Astrocyte (in vitro differentiated cells and primary cell): ENCODE results near the gene C2CD4A.

Source experiments
- CTCF ChIP-seq: IDR thresholded peaks from 2 replicates; pipeline ENCODE4 v1.5.1; 2011; ENCODE audit warnings: low read depth, mild to moderate bottlenecking, inconsistent platforms, low read length, moderate library complexity; ENCODE audit not compliant: insufficient read depth
- EZH2 ChIP-seq: IDR thresholded peaks from 2 replicates; pipeline ENCODE4 v1.6.1; 2012; ENCODE audit warnings: mild to moderate bottlenecking, low read length, inconsistent platforms; ENCODE audit not compliant: insufficient read depth

DNA sequence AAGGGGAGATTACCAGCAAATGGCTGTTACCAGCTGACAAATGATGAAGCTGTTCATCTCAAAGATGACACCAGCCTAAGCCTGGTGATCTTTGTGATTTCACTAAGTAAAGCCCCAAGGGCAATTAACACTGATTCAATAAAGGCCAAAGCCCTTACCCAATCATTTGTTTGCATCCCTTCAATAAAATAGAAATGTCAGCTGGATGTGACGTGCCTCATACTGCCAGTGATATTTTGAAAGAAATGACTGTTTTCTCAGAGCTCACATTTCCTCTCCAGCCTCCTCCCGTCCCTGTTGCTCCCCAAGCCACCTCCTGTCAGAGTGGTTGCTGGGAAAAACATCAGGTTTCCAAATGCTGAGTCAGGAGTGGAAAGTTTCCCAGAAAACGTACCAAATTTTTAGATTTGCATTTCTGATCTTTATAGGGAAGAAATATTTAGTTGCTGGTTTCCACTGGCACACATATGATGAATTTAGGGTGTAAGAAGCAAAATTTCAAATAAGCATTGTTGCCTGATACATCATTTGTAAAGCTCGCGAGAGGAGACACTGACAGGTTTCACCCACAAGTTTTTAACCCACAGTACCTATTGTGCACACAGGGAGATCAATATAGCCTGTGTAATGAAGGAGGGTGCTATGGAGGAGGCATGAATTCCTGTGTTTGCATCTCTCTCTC is 21.0 kb downstream of the C2CD4A start:
- TF ChIP-seq CTCF (no peak), EZH2 (no peak)
